Measurements from ENCODE around the gene ASB10. TPM values are rescaled to one million over a fixed set of nuclear protein-coding genes. Genes with fewer than 3 reads are reported as not detected.

Gene ASB10
- polyA plus RNA-seq, 1 of the 3 experiments (the other 2 are of a cell fraction) = not detected

- no peak for TF ChIP-seq REST (IDR thresholded peaks at IDR 0.05; ENCODE audit: low read depth, low read length)
- TF ChIP-seq TAF1 (IDR thresholded peaks at IDR 0.05; ENCODE audit: borderline replicate concordance, low read depth, low read length) = no peak
- no peak for TF ChIP-seq JUND (IDR thresholded peaks at IDR 0.05)
- no peak for TF ChIP-seq NRF1 (IDR thresholded peaks at IDR 0.05; ENCODE audit: low read depth, low read length)
- no peak for TF ChIP-seq NFIC (IDR thresholded peaks at IDR 0.05; ENCODE audit: borderline replicate concordance)
- no peak for TF ChIP-seq ELF1 (IDR thresholded peaks at IDR 0.05)
Measured at GRCh38 chr7:151175047-151175792, 11.8 kb downstream of the ASB10 start (continued).

GRCh38 chr7:151174246-151175046, 12.6 kb downstream of the ASB10 start:
- ChIA-PET CTCF (interaction anchor here (0.7 to 9.8 kb wide), 5 partner anchors 8 to 140 kb away, joined by 3 to 86 read pairs (median 3); partner anchors contain the start of gene GBX1), POLR2A (no interaction called here)
- no peaks in the 10 kb centered on the region for H3K79me2 ChIP-seq (ENCODE audit: insufficient read depth)
- no peaks in the 10 kb centered on the region for H3K9me2 ChIP-seq
- no peaks in the 10 kb centered on the region for H3K9me3 ChIP-seq
- H3K27ac ChIP-seq (ENCODE audit: low read depth in 2 of 2, low read length in 1 of 2) = no peak overlapping the region
- no peak overlapping the region for H3K4me3 ChIP-seq (ENCODE audit: low read depth in 2 of 2, low read length in 1 of 2)
- TF ChIP-seq GATA2 (CRISPR knock-in tag; IDR thresholded peaks at IDR 0.05) (no peak), RFX5 (IDR thresholded peaks at IDR 0.05; ENCODE audit: low read length) (0 out of 2 replicates have a peak, but pooled peaks have one; percentile 68)
- no peak for DNase-seq
- peaks cover 58% of the 10 kb centered on the region for H3K27me3 ChIP-seq (ENCODE audit: insufficient read depth)
- no peaks in the 10 kb centered on the region for H4K20me1 ChIP-seq (ENCODE audit: insufficient read depth)
- WGBS (ENCODE audit: low lambda C conversion rate) = 91% methylated on average over 73 of the region's 77 CpGs
- H3K4me2 ChIP-seq = no peak overlapping the region
- H2AFZ ChIP-seq (ENCODE audit: low read depth) = no peak overlapping the region
- H3F3A ChIP-seq (replicated peaks; ENCODE audit: insufficient read depth) = no peaks in the 10 kb centered on the region
- H3K36me3 ChIP-seq (replicated peaks in 1 of 2; ENCODE audit: control insufficient read depth in 1 of 2, insufficient read depth in 2 of 2, low read length in 1 of 2) = no peaks in the 10 kb centered on the region
- no peak overlapping the region for H3K9ac ChIP-seq
- no peaks in the 10 kb centered on the region for H3K4me1 ChIP-seq (ENCODE audit: control insufficient read depth in 1 of 2, insufficient read depth in 2 of 2, low read depth in 1 of 2, low read length in 1 of 2)
